ENCODE measurements around the gene SPDYE17. TPM values are rescaled to one million over a fixed set of nuclear protein-coding genes. Genes with fewer than 3 reads are reported as not detected.
"Not testable (repeated sequence)": the region's sequence is repeated elsewhere in the genome, so short reads cannot be mapped to it uniquely, and the experiment has no call there.

Gene SPDYE17
- total RNA-seq, 1 donor from 2014 or later: not detected

- intact Hi-C loops (cut with DNase I); H3K4me1 ChIP-seq: not testable (repeated sequence)
Measured at GRCh38 chr7:76981187-76981970, 50.8 kb downstream of the SPDYE17 start.

GRCh38 chr7:76980576-76980975, 51.6 kb downstream of the SPDYE17 start:
- H3K4me1 ChIP-seq; H3K27ac ChIP-seq; H3K9me3 ChIP-seq; DNase-seq (ENCODE audit: low spot score in 2 of 2); H3K36me3 ChIP-seq; intact Hi-C loops (cut with DNase I); H3K4me3 ChIP-seq; H3K27me3 ChIP-seq: not testable (repeated sequence)

More at GRCh38 chr7:76981187-76981970, 50.8 kb downstream of the SPDYE17 start:
- H3K4me3 ChIP-seq; H3K27ac ChIP-seq; H3K9me3 ChIP-seq; H3K27me3 ChIP-seq; DNase-seq (ENCODE audit: low spot score in 2 of 2); H3K36me3 ChIP-seq: not testable (repeated sequence)

GRCh38 chr7:76977761-76978367, 54.3 kb downstream of the SPDYE17 start:
- H3K4me3 ChIP-seq; H3K27me3 ChIP-seq; intact Hi-C loops (cut with DNase I); H3K9me3 ChIP-seq; H3K4me1 ChIP-seq; H3K27ac ChIP-seq; DNase-seq (ENCODE audit: low spot score in 2 of 2); H3K36me3 ChIP-seq: not testable (repeated sequence)

GRCh38 chr7:76974793-76975579, 57.2 kb downstream of the SPDYE17 start:
- H3K27me3 ChIP-seq; intact Hi-C loops (cut with DNase I); H3K27ac ChIP-seq; H3K4me3 ChIP-seq; H3K36me3 ChIP-seq; H3K9me3 ChIP-seq; DNase-seq (ENCODE audit: low spot score in 2 of 2); H3K4me1 ChIP-seq: not testable (repeated sequence)

- H3K9me3 ChIP-seq; H3K27me3 ChIP-seq; H3K4me3 ChIP-seq; intact Hi-C loops (cut with DNase I); DNase-seq (ENCODE audit: low spot score in 2 of 2); H3K36me3 ChIP-seq; H3K4me1 ChIP-seq; H3K27ac ChIP-seq: not testable (repeated sequence)
Measured at GRCh38 chr7:76974336-76974735, 57.8 kb downstream of the SPDYE17 start.

- intact Hi-C loops (cut with DNase I); H3K36me3 ChIP-seq; H3K9me3 ChIP-seq; H3K4me1 ChIP-seq; H3K4me3 ChIP-seq; H3K27ac ChIP-seq; DNase-seq (ENCODE audit: low spot score in 2 of 2); H3K27me3 ChIP-seq: not testable (repeated sequence)
Measured at GRCh38 chr7:76972391-76972790, 59.8 kb downstream of the SPDYE17 start.

Other genes with a start within 250 kb of the SPDYE17 start
- gene SPDYE18, start 30.2 kb upstream of the SPDYE17 start, total RNA-seq: not detected
- 9.2 TPM for gene CCDC146, start 90.3 kb upstream of the SPDYE17 start, total RNA-seq
- 77.9 TPM for gene FGL2, start 167.5 kb upstream of the SPDYE17 start, total RNA-seq

Data from ascending aorta (tissue), 2 donors.